HG03095 (cell line): ENCODE results near the gene ATP9A.
A peak's percentile ranks its signal among the peaks of the same experiment; 100 is the strongest.
"Not testable (repeated sequence)": the region's sequence is repeated elsewhere in the genome, so short reads cannot be mapped to it uniquely, and the experiment has no call there.

Source experiments
- ATAC-seq: cut with Tn5 transposase; IDR thresholded peaks from one replicate; pipeline ENCODE4 v1.9.1; 2021; ENCODE audit warnings: moderate library complexity; ENCODE audit not compliant: unreplicated experiment

The ATP9A gene

GRCh38 chr20:51757226-51757625 is 11.0 kb downstream of the ATP9A start:
- ATAC-seq: no peak

GRCh38 chr20:51756653-51757052 is 11.5 kb downstream of the ATP9A start:
- ATAC-seq: peak; percentile 57

GRCh38 chr20:51753220-51753619 is 15.0 kb downstream of the ATP9A start:
- ATAC-seq: not testable (repeated sequence)

DNA sequence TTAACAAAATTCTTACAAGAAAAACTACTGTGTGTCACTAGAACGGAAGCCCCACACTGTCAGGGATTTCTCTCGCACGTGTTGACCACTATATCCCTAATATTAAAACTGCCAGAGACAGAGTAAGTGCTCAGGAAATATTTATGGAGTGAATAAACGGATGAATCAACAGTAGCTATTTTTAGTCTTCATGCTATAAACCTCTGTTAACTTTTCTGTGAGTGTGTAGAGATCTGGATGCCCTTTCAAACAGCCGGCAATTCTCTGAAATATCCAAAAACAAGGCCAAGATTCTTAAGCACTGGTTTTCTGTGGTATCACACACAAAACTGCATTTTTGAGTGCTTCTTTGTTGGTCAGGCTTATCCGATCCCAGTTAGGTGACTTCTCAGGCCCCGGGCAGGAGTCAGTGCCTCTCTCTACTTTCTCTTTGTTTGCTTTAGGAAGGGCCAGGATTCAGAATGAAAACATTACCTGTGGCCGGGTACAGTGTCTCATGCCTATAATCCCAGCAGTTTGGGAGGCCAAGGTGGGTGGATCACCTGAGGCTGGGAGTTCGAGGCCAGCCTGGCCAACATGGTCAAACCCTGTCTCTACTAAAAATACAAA is 15.7 kb downstream of the ATP9A start:
- no peak for ATAC-seq

- no peak for ATAC-seq
Measured at GRCh38 chr20:51750770-51751388, 17.3 kb downstream of the ATP9A start.

DNA sequence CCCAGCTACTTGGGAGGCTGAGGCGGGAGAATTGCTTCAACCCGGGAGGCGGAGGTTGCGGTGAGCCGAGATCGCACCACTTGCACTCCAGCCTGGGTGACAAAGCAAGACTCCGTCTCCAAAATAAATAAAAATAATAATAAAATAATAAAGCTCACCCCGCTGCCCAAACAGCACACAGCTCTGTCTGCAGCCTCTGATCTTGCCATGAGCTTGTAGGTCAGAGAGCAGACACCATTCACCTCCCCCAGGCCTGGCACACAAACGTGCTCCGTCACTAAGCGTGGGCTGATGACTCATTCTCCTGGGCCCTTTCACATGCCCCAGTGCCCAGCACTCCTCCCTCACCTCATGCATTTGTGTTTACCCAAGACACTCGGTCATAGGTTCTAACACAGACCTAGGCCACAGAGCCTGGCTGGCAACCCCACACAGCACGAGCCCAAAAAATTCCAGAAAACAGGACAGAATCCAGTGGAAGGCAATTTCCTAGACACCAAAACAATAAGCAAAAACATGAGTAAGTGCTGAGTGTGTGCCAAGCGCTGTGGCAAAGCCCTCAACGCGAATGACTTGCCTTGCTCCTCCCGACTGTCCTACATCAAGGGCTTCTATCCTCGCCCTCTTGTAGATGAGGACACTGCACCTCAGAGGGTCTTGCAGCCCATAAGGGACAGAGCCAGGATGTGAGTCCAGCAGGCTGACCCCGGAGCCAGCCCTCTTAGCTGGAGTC is 18.0 kb downstream of the ATP9A start:
- ATAC-seq: no peak

DNA sequence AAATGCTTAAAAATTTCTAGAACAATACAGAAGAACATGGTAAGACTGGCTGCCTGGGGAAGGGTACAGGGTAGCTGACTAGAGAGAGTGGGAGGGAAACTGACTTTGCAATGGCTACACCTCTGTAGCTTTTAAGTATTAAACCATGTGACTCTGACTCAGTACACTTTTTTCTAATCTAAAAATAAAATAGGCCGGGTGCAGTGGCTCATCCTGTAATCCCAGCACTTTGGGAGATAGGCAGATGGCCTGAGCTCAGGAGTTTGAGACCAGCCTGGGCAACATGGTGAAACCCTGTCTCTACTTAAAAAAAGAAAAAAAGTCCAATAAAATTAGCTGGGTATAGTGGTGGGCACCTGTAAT is 18.5 kb downstream of the ATP9A start:
- no peak for ATAC-seq

DNA sequence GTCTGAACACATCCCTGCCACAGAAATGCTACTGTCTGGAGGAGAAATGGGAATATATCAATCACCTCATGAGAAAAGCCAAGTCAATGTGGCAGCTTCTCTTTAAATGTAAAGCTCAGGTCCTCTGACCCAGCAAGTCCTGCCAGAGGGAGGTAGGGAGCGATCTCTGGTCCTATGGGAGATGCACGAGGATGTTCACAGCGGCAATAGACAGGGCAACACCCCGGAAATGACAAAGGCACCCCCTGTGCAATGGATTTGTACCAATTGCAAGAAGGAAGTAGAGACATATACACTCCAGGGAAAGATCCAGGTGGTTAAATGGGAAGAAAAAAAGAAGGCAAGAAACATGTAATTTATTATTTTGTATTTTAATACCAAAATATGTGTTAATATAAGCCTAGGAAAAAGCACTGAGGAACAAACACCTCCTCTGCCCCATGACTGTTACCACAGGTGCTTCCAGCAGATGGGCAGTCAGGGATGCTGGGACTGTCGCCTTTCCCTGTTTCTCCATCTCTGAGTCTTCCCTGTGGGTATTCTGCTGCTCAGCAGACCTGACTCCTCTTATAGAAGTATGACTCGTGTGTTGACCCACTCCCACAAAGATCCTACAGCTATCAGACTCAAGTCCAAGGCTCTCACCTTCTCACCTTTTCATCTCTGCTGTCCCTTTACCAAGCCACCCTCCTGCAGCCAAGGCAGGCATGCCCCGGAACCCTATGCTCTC is 20.8 kb downstream of the ATP9A start:
- no peak for ATAC-seq

- ATAC-seq: no peak
Measured at GRCh38 chr20:51745804-51746203, 22.4 kb downstream of the ATP9A start.

DNA sequence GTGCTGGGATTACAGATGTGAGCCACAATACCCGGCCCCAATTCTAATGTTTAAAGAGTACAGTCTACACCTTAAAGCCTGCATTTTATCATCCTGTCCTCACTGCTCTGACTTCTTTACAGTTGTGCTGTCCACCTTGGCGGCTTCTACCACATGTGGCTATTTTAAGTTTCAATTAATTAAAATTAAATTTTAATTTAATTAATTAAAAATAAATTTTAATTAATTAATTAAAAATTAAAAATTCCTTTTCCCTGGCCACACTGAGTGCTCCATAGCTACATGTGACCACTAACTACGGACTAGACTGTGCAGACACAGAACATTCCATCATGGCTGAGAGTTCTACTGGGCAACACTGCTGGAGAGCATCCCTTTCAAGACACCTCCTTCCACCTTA is 27.4 kb downstream of the ATP9A start:
- no peak for ATAC-seq

- ATAC-seq: not testable (repeated sequence)
Measured at GRCh38 chr20:51740308-51740707, 27.9 kb downstream of the ATP9A start.

GRCh38 chr20:51739722-51740249 is 28.4 kb downstream of the ATP9A start:
- no peak for ATAC-seq

DNA sequence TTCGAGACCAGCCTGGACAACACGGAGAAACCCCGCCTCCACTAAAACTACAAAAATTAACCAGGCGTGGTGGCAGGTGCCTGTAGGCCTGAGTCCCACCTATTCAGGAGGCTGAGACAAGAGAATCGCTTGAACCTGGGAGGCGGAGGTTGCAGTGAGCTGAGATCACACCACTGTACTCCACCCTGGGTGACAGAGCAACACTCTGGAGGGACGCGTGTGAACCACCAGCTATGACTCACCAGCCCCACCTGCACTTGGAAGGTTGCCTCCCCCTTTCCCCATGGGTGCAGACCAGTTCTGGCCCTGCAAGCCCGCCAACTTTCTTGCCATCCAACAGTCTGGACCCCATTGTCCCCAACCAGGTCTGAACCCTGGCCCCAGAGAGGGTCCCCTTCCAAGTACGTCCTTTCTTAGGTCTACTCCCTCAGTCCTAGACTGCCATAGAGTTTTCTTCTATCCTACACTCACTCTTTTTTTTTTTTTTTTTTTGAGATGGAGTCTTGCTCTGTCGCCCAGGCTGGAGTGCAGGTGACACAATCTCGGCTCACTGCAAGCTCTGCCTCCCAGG is 29.2 kb downstream of the ATP9A start:
- no peak for ATAC-seq

GRCh38 chr20:51738261-51738660 is 29.9 kb downstream of the ATP9A start:
- not testable (repeated sequence) for ATAC-seq

DNA sequence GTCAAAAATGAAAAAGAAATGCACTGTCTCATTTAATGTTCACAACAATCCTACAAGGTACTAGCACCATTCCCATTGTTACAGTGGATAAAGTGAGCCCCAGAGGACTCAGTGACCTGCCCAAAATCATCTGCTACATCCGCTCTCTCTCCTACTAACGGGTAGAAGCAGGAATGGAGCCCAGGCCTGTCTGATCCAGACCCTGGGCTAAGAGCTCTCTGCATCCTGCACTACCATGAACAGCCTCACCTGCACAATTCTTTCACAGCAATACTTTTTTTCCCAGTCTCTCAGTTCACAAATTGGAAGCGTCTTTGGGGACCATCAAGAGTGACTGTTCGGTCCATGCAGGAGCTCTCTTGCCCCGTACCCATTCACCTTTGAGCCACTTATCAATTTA is 31.2 kb downstream of the ATP9A start:
- ATAC-seq: no peak

GRCh38 chr20:51735728-51736600 is 32.2 kb downstream of the ATP9A start:
- ATAC-seq: no peak

- ATAC-seq: no peak
Measured at GRCh38 chr20:51734876-51735720, 33.1 kb downstream of the ATP9A start.

GRCh38 chr20:51733070-51733469 is 35.1 kb downstream of the ATP9A start:
- ATAC-seq: no peak

DNA sequence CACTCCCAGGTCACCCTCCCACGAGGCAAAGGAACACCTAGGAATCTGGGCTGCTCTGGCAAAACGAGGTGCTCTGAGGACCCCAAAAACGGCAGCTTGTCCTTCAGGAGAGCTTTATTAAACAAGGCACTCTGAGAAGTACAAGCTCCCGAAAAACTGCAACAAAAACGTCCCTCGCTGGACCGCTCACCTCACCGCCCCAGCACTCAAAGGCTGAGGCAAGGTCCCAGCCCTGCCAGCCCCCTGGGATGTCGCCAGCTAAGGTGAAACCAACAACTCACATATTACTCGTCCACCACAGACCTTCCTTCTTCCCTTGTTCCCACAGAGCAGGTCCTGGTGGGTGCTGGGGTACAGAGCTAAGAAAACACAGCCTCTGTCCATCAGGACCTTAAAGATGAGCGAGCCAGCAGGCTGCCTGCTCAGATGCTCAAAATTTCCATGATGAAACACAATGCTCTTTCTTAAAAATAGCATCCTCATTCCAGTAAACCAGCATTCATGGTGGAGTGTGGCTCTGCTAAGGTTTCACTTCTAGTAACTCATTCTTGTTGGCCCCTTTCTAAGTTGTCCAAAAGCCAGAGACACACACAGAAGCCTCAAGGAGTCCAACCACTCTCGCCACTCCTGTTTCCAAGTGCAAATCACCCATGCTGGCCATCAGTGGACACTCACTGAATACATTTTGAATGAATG is 35.9 kb downstream of the ATP9A start:
- ATAC-seq: no peak
